HCT116 (cell line): ENCODE data around the gene SMARCAL1. TPM values are rescaled to one million over a fixed set of nuclear protein-coding genes. Genes with fewer than 3 reads are reported as not detected.

Experiments used
- ATAC-seq: fragments of 200-7000 bp; cut with Tn5 transposase; 2 replicates; pipeline ENCODE4 v1.9.1; 2020; ENCODE audit warnings: mild to moderate bottlenecking, moderate library complexity
- BruUV-seq: library from RNA; stranded (reverse); fragments of 400-500 nt; replicated peaks from 2 replicates; lab custom pipeline; 2021; lab: Mats Ljungman, UMichigan
- CTCF ChIA-PET: fragments of 300-600 bp; sonication (Branson Sonifier 250); formaldehyde crosslinking; loops from one replicate; lab custom pipeline; 2021; ENCODE audit warnings: antibody characterized with exemption; lab: Charles Lee
- POLR2A ChIA-PET: fragments of 300-600, 350-600 bp; sonication (Branson Sonifier 250); formaldehyde crosslinking; loops from one replicate; lab custom pipeline; 2021; ENCODE audit warnings: antibody characterized with exemption; lab: Charles Lee
- RAD21 ChIA-PET, 2 experiments: fragments of 300-600 bp; sonication (Branson Sonifier 250); formaldehyde crosslinking; loops; one replicate each; lab custom pipeline; 2023; ENCODE audit warnings: low total read pairs in 2 of 2; ENCODE audit not compliant: uncharacterized antibody in 2 of 2, unreplicated experiment in 2 of 2, low non-redundant PET in 1 of 2; lab: Charles Lee
- DNase-seq: peaks from one replicate; pipeline ENCODE4 v3.0.0-alpha.2; 2010; ENCODE audit warnings: low read depth, low spot score
- H2AFZ ChIP-seq: fragments of 200-600 bp; shearing (Covaris generic), sonication (generic); 2 replicates; pipeline ENCODE4 v1.6.1; 2017; ENCODE audit warnings: low read depth, mixed run types, mixed read lengths, antibody characterized with exemption, low read length; ENCODE audit not compliant: poor library complexity, severe bottlenecking
- H3K27ac ChIP-seq: 2 replicates; pipeline ENCODE4 v1.5.1; 2012; ENCODE audit warnings: low read depth, low read length
- H3K27me3 ChIP-seq: fragments of 200-600 bp; sonication (generic); 2 replicates; pipeline ENCODE4 v1.6.1; 2016; ENCODE audit warnings: mixed run types, low read length, mixed read lengths; ENCODE audit not compliant: insufficient read depth
- H3K36me3 ChIP-seq, 2 experiments: fragments of 200-500 bp in 1 of 2; fragments of 200-600 bp in 1 of 2; sonication (Bioruptor generic) in 1 of 2; sonication (generic) in 1 of 2; 2 replicates each; pipeline versions ENCODE4 v1.5.1 to v1.6.1; 2014 to 2016; ENCODE audit warnings: low read length in 2 of 2, inconsistent platforms in 1 of 2, mixed read lengths in 1 of 2, mixed run types in 1 of 2; ENCODE audit not compliant: insufficient read depth in 2 of 2, control insufficient read depth in 1 of 2
- H3K4me1 ChIP-seq, 2 experiments: fragments of 200-600 bp in 1 of 2; sonication (generic) in 1 of 2; 2 replicates each; pipeline versions ENCODE4 v1.5.1 to v1.6.1; 2012 to 2017; ENCODE audit warnings: low read length in 2 of 2, inconsistent platforms in 1 of 2, mild to moderate bottlenecking in 1 of 2, mixed read lengths in 1 of 2, mixed run types in 1 of 2, moderate library complexity in 1 of 2; ENCODE audit not compliant: insufficient read depth in 2 of 2, control insufficient read depth in 1 of 2
- H3K4me2 ChIP-seq: fragments of 200-600 bp; sonication (generic); 2 replicates; pipeline ENCODE4 v1.6.1; 2017; ENCODE audit warnings: mixed run types, low read length, mixed read lengths
- H3K4me3 ChIP-seq, 2 experiments: fragments of 200-600 bp in 1 of 2; sonication (generic) in 1 of 2; replicated peaks in 1 of 2; 2 replicates each; pipeline ENCODE4 v1.5.1; 2011 to 2016; ENCODE audit warnings: low read length in 2 of 2, control low read depth in 1 of 2, low read depth in 1 of 2, mild to moderate bottlenecking in 1 of 2, mixed read lengths in 1 of 2, mixed run types in 1 of 2
- H3K79me2 ChIP-seq: fragments of 200-600 bp; sonication (generic); 2 replicates; pipeline ENCODE4 v1.6.1; 2017; ENCODE audit warnings: mild to moderate bottlenecking, mixed run types, low read length, moderate library complexity, mixed read lengths; ENCODE audit not compliant: insufficient read depth
- H3K9ac ChIP-seq: fragments of 200-600 bp; sonication (generic); 2 replicates; pipeline ENCODE4 v1.6.1; 2016; ENCODE audit warnings: low read length, mixed read lengths
- H3K9me2 ChIP-seq: fragments of 200-600 bp; sonication (generic), shearing (Covaris generic); 2 replicates; pipeline ENCODE4 v1.6.1; 2017; ENCODE audit warnings: mixed run types, mild to moderate bottlenecking, moderate library complexity; ENCODE audit not compliant: insufficient read depth
- H3K9me3 ChIP-seq, 2 experiments: fragments of 200-500 bp in 1 of 2; fragments of 200-600 bp in 1 of 2; sonication (Bioruptor generic) in 1 of 2; sonication (generic) in 1 of 2; 2 replicates each; pipeline ENCODE4 v1.6.1; 2014 to 2017; ENCODE audit warnings: low read length in 2 of 2, mixed read lengths in 2 of 2, inconsistent platforms in 1 of 2, low read depth in 1 of 2, mild to moderate bottlenecking in 1 of 2, mixed run types in 1 of 2, moderate library complexity in 1 of 2; ENCODE audit not compliant: control insufficient read depth in 1 of 2, insufficient read depth in 1 of 2
- H4K20me1 ChIP-seq: fragments of 200-600 bp; sonication (generic), shearing (Covaris generic); 2 replicates; pipeline ENCODE4 v1.6.1; 2017; ENCODE audit warnings: mixed run types, mild to moderate bottlenecking, moderate library complexity; ENCODE audit not compliant: insufficient read depth
- CBX3 ChIP-seq: IDR thresholded peaks from 2 replicates; pipeline ENCODE4 v1.6.1; 2012; ENCODE audit warnings: low read depth
- EGR1 ChIP-seq: IDR thresholded peaks from 2 replicates; pipeline ENCODE4 v1.6.1; 2012; ENCODE audit warnings: low read depth
- FOSL1 ChIP-seq: IDR thresholded peaks from 2 replicates; pipeline ENCODE4 v1.6.1; 2012; ENCODE audit warnings: low read depth
- POLR2A ChIP-seq: IDR thresholded peaks from 2 replicates; pipeline ENCODE4 v1.7.0; 2011; ENCODE audit warnings: borderline replicate concordance; ENCODE audit not compliant: insufficient read depth, insufficient read length; ENCODE audit errors: extremely low read depth
- RAD21 ChIP-seq: IDR thresholded peaks from 2 replicates; pipeline ENCODE4 v1.6.1; 2012; ENCODE audit warnings: low read depth, mild to moderate bottlenecking
- SIN3A ChIP-seq: IDR thresholded peaks from 2 replicates; pipeline ENCODE4 v1.6.1; 2012; ENCODE audit warnings: low read depth
- TCF7L2 ChIP-seq: IDR thresholded peaks from 2 replicates; pipeline ENCODE4 v1.7.0; 2011; ENCODE audit warnings: borderline replicate concordance, inconsistent platforms; ENCODE audit not compliant: insufficient read depth, insufficient read length; ENCODE audit errors: extremely low read depth
- YY1 ChIP-seq: IDR thresholded peaks from 2 replicates; pipeline ENCODE4 v1.6.1; 2011; ENCODE audit warnings: low read length, low read depth, moderate library complexity, mild to moderate bottlenecking; ENCODE audit not compliant: insufficient replicate concordance; ENCODE audit errors: extremely low read depth
- intact Hi-C: fragments of 100-400 bp; cut with micrococcal nuclease; formaldehyde crosslinking; loops from 2 replicates; pipeline ENCODE4 v1.10.0; 2022
- total RNA-seq: library from RNA; stranded (reverse); gene quantifications from one replicate; pipeline ENCODE4 v1.2.1, GENCODE V29; 2021; ENCODE audit not compliant: unreplicated experiment
- TF ChIP-seq, protein P1 (sequence below): IDR thresholded peaks from 2 replicates; pipeline ENCODE4 v1.6.1; 2012

The SMARCAL1 gene
- total RNA-seq, 1 experiment from 2014 or later = 18.0 TPM

- no peaks in the 10 kb centered on the region for H3K79me2 ChIP-seq
- TF ChIP-seq FOSL1 (no peak), YY1 (no peak), POLR2A (no peak), SIN3A (no peak), TCF7L2 (no peak), CBX3 (no peak), RAD21 (no peak), EGR1 (no peak)
- TF ChIP-seq, protein P1, sequence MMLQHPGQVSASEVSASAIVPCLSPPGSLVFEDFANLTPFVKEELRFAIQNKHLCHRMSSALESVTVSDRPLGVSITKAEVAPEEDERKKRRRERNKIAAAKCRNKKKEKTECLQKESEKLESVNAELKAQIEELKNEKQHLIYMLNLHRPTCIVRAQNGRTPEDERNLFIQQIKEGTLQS = no peak
- TF ChIP-seq, all 23 proteins: peak for 0
- H3K27me3 ChIP-seq = no peaks in the 10 kb centered on the region
- ChIA-PET POLR2A (no interaction called here), RAD21 (no interaction called here), CTCF (no interaction called here)
- no peaks in the 10 kb centered on the region for H3K9me2 ChIP-seq
- no peak overlapping the region for H3K4me3 ChIP-seq
- H3K4me1 ChIP-seq = peaks cover 0 to 17% of the 10 kb centered on the region in 2 experiments; a peak in 1 of 4 replicates
- BruUV-seq = no TSS peak
- H3K9ac ChIP-seq = no peak overlapping the region
- no peak for ATAC-seq
- intact Hi-C loops = no loop called here
- no peak for DNase-seq
- H2AFZ ChIP-seq = no peak overlapping the region
- no peak overlapping the region for H3K27ac ChIP-seq
- H4K20me1 ChIP-seq = no peaks in the 10 kb centered on the region
- no peaks in the 10 kb centered on the region for H3K36me3 ChIP-seq
- H3K9me3 ChIP-seq = no peaks in the 10 kb centered on the region
- H3K4me2 ChIP-seq = no peak overlapping the region
These were observed 79.7 kb downstream of the SMARCAL1 start for GRCh38 chr2:216491793-216492596.
